ENCODE measurements around the gene ZNF827.

ZNF827 gene

GRCh38 chr4:145788755-145789154 is 149.9 kb downstream of the ZNF827 start:
- no peak for DNase-seq

GRCh38 chr4:145786830-145787229 is 151.8 kb downstream of the ZNF827 start:
- no peak for DNase-seq

DNA sequence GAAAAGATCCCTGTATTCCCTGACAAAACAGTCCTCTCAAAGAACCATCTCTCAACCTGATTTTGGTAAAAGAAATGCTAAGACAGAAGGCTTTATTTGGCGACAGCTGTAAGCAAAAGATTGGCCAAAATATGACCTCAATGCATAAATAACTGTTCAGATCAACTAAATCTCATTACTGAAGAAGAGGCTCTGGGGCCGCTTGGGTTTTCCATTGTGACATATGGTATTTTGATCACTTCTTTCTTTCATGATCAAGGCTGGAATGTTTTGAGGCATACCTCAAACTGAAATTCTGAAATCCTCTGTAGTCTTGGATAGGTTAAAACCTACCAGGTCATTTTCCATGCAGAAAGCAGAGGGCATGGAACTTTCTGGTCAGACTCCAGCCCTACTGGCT is 152.4 kb downstream of the ZNF827 start:
- DNase-seq: no peak

DNA sequence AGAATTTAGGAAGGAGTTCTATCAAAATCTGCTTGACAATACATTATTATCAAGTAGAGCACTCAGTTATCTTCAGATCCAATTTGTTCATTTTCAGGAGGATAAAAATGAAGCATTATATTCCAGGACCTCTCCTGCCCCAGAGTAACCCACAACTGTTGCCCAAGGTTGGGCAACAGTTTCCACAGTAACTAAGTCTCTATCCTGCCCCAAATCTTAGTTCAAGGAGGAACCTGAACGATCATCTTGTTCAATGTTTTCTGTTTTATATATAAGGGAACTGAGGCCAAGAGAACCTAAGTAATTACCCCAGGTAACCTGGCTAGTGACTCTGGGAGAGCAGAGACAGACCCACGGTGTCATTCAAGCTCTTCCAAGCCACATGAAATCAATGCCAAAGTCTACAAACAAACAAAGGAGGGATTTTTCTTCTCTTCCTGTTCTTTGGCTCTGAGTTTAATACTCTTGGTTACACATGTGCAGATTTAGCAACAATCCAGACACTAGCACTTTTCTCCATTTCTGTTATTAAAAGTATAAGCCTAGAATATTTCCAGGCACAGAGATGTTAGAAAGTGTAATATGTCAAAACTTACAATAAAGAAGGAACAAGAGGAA is 153.1 kb downstream of the ZNF827 start:
- no peak for DNase-seq

DNA sequence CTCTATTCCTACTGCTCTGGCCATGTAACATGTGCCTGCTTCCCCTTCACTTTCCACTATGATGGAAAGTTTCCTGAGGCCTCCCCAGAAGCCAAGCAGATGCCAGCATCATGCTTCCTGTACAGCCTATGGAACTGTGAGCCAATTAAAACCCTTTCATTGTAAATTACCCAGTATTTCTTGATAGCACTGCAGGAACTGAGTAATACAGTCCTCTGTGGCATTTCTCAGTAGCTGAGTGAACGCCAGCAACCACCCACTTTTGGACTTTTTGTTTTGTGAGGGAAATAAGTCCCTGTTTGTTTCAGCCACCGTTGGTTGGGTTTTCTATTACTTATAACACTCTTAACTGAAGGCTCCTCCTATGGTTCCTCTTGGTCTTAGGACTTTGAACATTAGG is 154.6 kb downstream of the ZNF827 start:
- no peak for DNase-seq

- no peak for DNase-seq
These were observed 155.9 kb downstream of the ZNF827 start for GRCh38 chr4:145782756-145783155.

GRCh38 chr4:145781351-145781750 is 157.3 kb downstream of the ZNF827 start:
- DNase-seq: no peak

DNA sequence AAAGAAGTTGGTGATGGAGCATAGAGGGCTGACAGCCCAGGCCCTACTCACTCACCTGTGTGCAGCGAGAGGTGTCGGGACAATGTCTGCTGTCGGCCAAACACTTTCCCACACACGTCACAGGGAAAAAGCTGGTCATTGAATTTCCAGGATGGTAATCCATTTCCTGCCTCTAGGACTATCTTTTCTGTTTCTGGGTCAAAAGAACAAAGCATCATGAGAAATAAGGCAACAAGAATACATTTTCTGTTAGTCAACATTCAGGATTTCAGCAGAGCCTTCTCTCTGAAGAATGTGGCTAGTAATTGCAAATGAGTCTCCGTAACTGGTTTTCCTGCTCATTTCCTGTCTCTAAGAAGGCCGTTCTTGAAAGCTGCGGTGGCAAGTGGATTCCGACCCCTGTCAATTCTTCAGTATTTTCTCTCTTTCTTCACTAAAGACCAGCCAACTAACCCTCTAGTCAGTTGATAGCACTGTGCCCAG is 159.3 kb downstream of the ZNF827 start:
- no peak for DNase-seq

DNA sequence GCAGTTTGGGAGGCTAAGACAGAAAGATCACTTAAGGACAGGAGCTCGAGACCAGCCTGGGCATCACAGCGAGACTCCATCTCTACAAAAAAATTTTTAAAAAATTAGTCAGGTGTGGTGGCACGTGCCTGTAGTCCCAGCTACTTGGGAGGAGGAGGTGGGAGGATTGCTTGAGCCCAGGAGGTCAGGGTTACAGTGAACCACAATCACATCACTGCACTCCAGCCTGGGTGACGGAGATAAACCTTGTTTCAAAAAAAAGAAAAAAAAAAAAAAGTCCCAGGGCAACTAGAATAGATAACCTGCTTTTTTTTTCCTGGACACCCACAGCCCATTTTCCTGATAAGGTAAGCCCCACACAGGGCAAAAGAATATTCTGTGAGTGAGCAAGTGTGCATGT is 162.4 kb downstream of the ZNF827 start:
- DNase-seq: no peak

DNA sequence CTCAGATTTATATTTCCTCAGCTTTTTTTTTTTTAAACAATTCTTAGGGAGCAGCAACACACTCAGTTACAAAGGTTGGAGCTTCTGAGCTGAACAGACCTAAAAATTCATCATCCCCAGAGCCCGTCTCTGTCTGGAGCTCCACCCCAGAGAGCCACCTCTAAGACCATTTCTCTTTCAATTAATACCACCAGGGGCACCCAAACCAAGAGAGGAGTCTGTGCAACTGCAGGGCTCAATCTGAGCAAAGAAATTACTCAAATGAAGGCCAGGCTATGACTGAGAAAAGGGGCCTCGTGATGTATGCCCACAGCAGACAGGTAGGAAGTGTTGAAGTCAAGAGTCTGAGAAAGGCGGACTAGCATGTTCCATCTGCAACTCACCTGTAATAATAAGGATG is 163.2 kb downstream of the ZNF827 start:
- no peak for DNase-seq

DNA sequence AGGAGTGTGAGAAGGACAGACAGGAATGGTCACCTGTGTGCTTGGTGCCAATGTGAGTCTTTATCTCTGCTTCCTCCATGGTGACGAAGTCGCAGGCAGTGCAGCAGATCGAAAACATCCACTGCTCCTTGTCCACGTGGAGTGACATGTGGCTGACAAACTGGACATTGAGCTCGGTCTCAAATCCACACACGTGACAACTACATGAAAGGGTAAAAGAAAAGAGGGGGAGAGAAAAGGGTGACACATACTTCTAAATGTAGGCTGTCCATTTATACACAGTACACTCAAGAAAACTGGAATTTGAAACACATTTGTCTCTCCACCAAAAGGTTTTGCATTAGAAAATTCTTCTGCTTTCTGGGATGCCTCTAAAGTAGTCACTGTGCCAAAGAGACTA is 164.2 kb downstream of the ZNF827 start:
- no peak for DNase-seq

DNA sequence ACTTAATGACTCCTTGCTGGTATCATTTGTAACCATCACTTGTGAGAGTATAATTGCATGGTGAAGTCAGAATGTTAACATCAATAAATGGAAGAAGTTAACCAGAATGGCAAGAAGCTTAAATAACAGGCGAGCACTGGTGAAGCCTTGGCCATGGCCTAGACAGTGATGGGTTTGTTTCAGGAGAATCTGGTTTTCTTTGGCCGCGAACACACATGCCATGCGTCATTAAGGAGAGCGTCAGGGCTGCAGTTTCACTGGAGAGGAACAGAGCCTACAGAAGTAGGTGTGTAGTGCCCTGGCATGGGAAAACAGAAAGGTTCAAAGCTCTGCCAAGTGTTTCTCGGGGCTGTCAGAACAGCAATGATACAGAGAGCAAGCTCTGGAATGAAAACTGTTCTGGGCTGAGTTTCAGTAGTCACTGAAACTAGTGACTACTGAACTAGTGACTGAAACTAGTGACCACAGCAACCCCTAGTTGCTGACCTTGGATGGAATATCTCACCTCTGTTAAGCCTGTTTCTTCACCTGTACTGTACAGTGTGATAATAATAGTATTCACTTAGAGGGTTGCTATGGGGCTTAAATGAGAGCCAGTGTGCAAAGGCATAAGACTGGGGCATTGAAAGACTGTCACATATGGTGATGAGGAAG is 164.9 kb downstream of the ZNF827 start:
- no peak for DNase-seq

DNA sequence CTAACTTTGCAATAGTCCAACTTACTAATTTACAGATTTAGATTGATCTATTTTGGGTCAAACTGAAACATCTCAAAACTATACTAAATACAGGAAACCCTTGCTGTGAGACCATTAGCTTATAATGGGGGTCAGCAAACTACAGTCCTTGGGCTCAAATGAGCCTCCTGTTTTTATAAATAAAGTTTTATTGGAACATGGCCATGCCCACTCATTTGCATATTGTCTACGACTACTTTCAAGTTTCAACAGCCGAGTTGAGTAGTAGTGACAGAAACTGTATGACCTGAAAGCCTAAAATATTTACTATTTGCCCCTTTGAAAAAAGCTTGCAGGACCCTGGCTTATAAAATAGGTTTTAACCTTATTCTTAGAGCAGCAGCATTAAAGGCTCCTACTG is 166.3 kb downstream of the ZNF827 start:
- DNase-seq: no peak

DNA sequence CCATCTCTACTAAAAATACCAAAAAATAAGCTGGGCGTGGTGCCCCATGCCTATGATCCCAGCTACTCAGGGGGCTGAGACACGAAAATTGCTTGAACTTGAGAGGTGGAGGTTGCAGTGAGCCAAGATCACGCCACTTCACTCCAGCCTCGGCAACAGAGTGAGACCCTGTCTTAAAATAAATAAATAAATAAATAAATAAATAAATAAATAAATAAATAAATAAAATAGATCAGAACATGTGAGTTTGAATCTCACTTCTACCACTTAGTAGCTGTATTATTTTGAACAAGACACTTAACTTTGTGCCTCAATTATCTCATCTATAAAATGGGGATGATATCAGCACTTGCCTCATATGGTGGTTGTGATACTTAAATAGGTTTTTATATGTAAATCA is 168.5 kb downstream of the ZNF827 start:
- no peak for DNase-seq

DNA sequence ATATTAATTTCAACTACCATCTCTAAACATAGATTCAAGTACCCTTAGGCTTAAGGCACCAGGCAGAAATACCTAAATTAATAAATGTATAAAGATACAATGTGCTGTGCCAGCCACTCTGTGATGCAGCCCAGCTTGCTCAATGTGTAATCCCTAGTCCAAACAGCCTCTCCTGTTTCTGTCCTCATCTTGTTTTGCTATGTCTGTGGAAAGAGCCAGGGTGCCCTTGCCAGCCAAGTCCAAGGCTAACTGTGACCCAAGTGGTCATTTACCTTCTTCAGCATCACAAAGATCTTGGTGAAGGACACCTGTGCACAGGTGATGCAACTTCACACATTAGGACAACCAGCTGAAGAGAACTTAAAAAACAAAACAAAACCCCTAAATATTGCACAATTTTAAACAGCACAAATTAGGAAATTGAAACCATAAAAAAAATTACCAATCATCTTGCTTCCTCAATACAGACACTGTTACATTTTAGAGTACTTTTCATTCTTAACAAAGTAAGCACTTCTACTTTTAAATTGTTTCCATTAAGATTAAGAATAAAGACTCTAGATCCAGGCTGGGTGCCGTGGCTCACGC is 169.1 kb downstream of the ZNF827 start:
- no peak for DNase-seq

- no peak for DNase-seq
These were observed 172.3 kb downstream of the ZNF827 start for GRCh38 chr4:145766273-145766672.

GRCh38 chr4:145763399-145763798 is 175.2 kb downstream of the ZNF827 start:
- DNase-seq: no peak

GRCh38 chr4:145762719-145763118 is 175.9 kb downstream of the ZNF827 start:
- DNase-seq: no peak

GRCh38 chr4:145760961-145761929 is 177.4 kb downstream of the ZNF827 start:
- DNase-seq: no peak

- no peak for DNase-seq
These were observed 178.4 kb downstream of the ZNF827 start for GRCh38 chr4:145760176-145760575.

DNA sequence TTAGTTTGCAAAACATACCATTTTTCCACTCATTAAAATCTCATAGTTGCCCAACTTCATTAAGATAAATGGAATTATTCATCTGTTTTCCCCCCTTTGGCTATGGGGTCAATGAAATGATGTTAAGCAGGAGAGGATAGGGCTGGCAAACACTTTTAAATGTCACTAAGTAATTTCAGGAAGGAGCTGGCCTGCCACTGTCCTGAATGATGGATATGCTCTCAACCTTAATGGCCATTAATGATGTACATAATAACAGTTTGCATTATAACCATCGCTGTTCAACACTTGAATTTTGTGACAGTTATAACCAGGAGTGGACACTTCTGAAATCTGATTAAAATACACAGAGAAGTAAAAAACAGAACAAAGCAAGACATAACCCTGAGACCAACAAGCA is 181.4 kb downstream of the ZNF827 start:
- no peak for DNase-seq

DNA sequence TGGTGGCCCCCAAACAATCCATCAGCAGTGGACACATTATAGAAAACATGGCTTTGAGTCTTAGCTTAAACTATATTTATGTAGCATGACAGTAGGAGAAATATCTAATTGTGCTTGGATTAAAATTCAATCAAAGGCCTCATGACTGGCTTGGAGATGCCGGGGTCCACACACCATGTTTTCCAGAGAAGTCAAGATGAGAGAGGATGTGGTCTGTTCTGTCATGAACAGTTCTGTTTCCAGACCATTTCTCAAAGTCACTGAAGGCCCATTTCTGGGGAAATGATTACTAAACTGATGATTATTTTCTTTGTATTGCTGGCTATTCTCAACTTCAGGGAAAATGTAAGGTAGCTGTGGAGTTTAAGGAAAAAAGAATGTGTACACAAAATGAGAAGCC is 182.4 kb downstream of the ZNF827 start:
- DNase-seq: no peak

GRCh38 chr4:145755802-145756201 is 182.8 kb downstream of the ZNF827 start:
- DNase-seq: no peak

Measured in NCI-H1105 treated with DMSO at 0.1 percent for 48 hours (cell line).